GM12892 (cell line): ENCODE data around the gene RHPN2.

Experiments used
- POLR2A ChIP-seq: IDR thresholded peaks from 2 replicates; pipeline ENCODE4 v1.6.1; 2011; ENCODE audit warnings: low read depth, low read length, control low read depth
- TAF1 ChIP-seq: IDR thresholded peaks from 2 replicates; pipeline ENCODE4 v1.6.1; 2011; ENCODE audit warnings: low read depth, mild to moderate bottlenecking, control low read depth, low read length, borderline replicate concordance

DNA sequence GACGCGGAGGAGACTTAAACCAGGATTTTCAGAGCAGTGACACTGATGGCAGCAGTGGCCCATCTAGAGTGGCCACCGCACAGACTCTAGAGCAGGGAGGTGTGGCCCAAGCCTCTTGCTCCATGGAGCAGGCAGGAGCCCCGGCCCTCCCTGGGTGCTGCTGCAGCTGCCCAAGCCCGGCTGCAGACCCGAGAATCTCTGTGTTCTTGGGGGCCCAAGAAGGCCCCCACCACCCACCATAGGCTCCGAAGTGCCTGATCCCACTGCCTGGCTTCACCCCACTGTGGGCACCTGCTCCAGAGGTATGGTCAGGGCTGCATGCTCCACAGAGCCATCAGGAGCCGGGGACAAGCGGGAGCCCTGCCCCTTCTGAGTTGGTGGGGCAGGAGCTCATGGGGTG is 129.1 kb downstream of the RHPN2 start:
- no peak for TF ChIP-seq POLR2A
- TF ChIP-seq TAF1 = no peak
